Upper lobe of right lung (tissue), 1 donor: ENCODE measurements around the gene MRPL44. TPM values are rescaled to one million over a fixed set of nuclear protein-coding genes. Genes with fewer than 3 reads are reported as not detected.

ENCODE experiments used
- ATAC-seq: fragments of 200-7000 bp; cut with Tn5 transposase; one replicate; pipeline ENCODE4 v1.9.1; 2020; ENCODE audit warnings: mild to moderate bottlenecking, moderate library complexity
- DNase-seq: peaks from one replicate; pipeline ENCODE4 v3.0.0-alpha.2; 2020
- H3K27ac ChIP-seq: fragments of 200-600 bp; one replicate; pipeline ENCODE4 v1.8.0; 2022
- H3K27me3 ChIP-seq: fragments of 200-600 bp; one replicate; pipeline ENCODE4 v1.8.0; 2022; ENCODE audit warnings: mild to moderate bottlenecking
- H3K36me3 ChIP-seq: fragments of 200-600 bp; one replicate; pipeline ENCODE4 v1.8.0; 2022
- H3K4me1 ChIP-seq: fragments of 200-600 bp; one replicate; pipeline ENCODE4 v1.8.0; 2022
- H3K4me3 ChIP-seq: fragments of 200-600 bp; one replicate; pipeline ENCODE4 v1.8.0; 2022; ENCODE audit warnings: mild to moderate bottlenecking
- H3K9me3 ChIP-seq: fragments of 200-600 bp; one replicate; pipeline ENCODE4 v1.8.0; 2022
- CTCF ChIP-seq: fragments of 200-600 bp; IDR thresholded peaks from one replicate; pipeline ENCODE4 v1.8.0; 2022; ENCODE audit warnings: antibody characterized with exemption
- intact Hi-C: fragments of 100-400 bp; cut with DNase I; formaldehyde crosslinking; loops from one replicate; pipeline ENCODE4 v1.11.0; 2022
- total RNA-seq: library from RNA; stranded (reverse); fragmentation: NEBNext Ultra II Directional; extraction: Animal tissue kit (Norgen Biotek cat#: 25700); gene quantifications from one replicate; pipeline ENCODE4 v1.2.1, GENCODE V29; 2021
- donor health status: DM: no; HTN: yes; CAD: no; lungs with severe emphysema.

Gene MRPL44
- total RNA-seq, 1 donor from 2014 or later, result 18.9 TPM

- no peak for ATAC-seq
- Histone ChIP-seq H3K4me1 (no peaks in the 10 kb centered on the region), H3K27me3 (no peaks in the 10 kb centered on the region), H3K4me3 (no peak overlapping the region), H3K27ac (no peak overlapping the region), H3K9me3 (no peaks in the 10 kb centered on the region), H3K36me3 (no peaks in the 10 kb centered on the region)
- TF ChIP-seq CTCF, result no peak
- no peak for DNase-seq
- intact Hi-C loops, result no loop called here
Measured at GRCh38 chr2:223978451-223978850, 21.2 kb downstream of the MRPL44 start.

- Histone ChIP-seq H3K4me3 (no peak overlapping the region), H3K27me3 (no peaks in the 10 kb centered on the region), H3K36me3 (no peaks in the 10 kb centered on the region), H3K9me3 (no peaks in the 10 kb centered on the region), H3K27ac (no peak overlapping the region), H3K4me1 (no peaks in the 10 kb centered on the region)
- DNase-seq (no peak), ATAC-seq (no peak)
- TF ChIP-seq CTCF, result no peak
- intact Hi-C loops, result no loop called here
Measured at GRCh38 chr2:223979730-223980396, 22.6 kb downstream of the MRPL44 start.

DNA sequence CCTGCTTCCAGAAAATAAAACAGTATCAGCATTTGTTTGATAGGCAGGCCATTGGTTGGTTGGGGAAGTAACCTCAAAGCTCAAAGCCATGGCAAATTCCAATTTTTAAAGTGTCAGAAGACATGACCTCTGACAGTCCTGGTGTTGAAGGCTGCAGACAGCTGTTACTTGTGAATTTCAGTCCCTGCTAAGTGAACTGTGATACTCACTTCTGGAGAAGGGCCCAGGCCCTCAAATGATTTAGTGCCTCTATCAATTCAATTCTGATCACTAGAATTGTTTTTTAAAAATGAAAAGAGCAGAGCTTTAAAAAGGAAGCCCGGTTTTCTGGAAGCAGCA lies 23.1 kb downstream of the MRPL44 start:
- no peak for DNase-seq
- H3K36me3 ChIP-seq, result no peaks in the 10 kb centered on the region
- TF ChIP-seq CTCF, result no peak
- no peaks in the 10 kb centered on the region for H3K9me3 ChIP-seq
- no peaks in the 10 kb centered on the region for H3K4me1 ChIP-seq
- ATAC-seq, result no peak
- no peak overlapping the region for H3K4me3 ChIP-seq
- no peak overlapping the region for H3K27ac ChIP-seq
- H3K27me3 ChIP-seq, result no peaks in the 10 kb centered on the region
- intact Hi-C loops, result no loop called here

DNA sequence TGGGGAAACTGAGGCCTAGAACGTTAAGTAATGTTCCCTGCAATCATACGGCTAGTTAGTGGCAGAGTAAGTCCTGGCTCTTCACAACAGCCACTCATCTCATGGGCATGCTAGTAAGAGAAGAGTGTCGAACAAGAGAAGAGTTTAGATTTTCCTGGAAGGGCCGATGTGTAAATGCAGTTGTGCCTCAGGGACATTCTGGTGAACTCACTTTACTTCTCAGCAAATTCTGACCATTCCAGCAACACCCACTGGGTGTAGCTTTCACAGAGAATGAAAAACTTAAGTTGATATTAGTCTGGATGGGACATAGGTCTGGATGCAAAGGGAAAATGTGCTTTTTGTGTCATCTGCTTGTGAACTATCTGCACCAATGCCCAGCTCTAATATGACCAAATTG lies 23.5 kb downstream of the MRPL44 start:
- DNase-seq (no peak), ATAC-seq (no peak)
- Histone ChIP-seq H3K27me3 (no peaks in the 10 kb centered on the region), H3K9me3 (no peaks in the 10 kb centered on the region), H3K4me1 (no peaks in the 10 kb centered on the region), H3K27ac (no peak overlapping the region), H3K36me3 (no peaks in the 10 kb centered on the region), H3K4me3 (no peak overlapping the region)
- no peak for TF ChIP-seq CTCF
- intact Hi-C loops, result no loop called here

- no peaks in the 10 kb centered on the region for H3K36me3 ChIP-seq
- intact Hi-C loops, result no loop called here
- no peaks in the 10 kb centered on the region for H3K27me3 ChIP-seq
- no peaks in the 10 kb centered on the region for H3K4me1 ChIP-seq
- no peak overlapping the region for H3K27ac ChIP-seq
- no peak for DNase-seq
- no peak overlapping the region for H3K4me3 ChIP-seq
- no peak for TF ChIP-seq CTCF
- no peaks in the 10 kb centered on the region for H3K9me3 ChIP-seq
- no peak for ATAC-seq
Measured at GRCh38 chr2:223981241-223981640, 24.0 kb downstream of the MRPL44 start.
